ENCODE data around the gene DLG2. TPM values are rescaled to one million over a fixed set of nuclear protein-coding genes. Genes with fewer than 3 reads are reported as not detected.
"Not testable (repeated sequence)": the region's sequence is repeated elsewhere in the genome, so short reads cannot be mapped to it uniquely, and the experiment has no call there.

DLG2 gene
- total RNA-seq, 1 donor from 2014 or later, result 13.7 TPM

- no peak for DNase-seq
Observed at GRCh38 chr11:84829162-84829561, 798.0 kb downstream of the DLG2 start.

DNA sequence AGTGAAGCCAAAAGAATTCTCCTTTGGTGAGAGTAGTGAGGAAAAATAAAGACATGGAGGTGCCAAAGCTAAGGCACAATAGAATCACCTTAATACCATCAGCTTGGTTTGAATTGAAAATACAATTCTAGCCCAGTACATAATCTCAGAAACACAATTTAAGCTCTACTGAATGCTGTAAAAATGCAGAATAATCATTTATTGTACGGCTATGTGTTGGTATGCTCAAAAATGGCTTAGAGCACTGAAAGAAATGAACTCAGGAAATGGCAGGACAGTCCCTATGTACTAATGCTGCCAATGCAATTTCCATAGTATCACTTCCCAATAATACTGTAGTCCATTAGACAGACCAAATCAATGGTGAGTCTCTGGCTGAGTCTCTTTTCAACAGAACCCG, 798.5 kb downstream of the DLG2 start:
- DNase-seq, result no peak

DNA sequence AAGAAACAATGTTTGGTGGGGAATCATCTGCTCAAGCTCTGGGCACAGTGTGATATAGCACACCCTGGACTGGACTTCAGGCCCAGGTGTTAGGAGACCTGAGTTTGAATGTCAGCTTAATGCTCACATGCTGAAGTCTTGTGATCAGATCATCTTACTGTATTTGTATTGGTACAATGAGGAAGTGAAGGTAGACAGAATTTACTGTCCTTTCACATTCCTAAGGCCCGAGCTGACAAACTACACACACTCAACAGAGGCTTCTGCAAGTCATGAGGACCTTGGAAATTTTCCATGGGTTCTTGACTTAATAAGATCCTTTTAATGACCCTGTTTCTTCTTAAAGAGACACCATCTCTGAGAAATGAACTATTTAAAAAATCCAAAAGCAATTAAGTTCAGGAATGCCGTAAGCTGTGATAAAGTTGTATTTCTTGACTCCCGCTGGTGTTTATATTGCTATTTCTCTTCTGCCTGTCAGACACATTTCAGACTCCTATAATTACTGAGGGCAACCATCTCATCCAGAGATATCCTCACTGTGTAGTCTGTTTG, 802.0 kb downstream of the DLG2 start:
- DNase-seq, result no peak

- DNase-seq, result no peak
Observed at GRCh38 chr11:84824624-84825023, 802.5 kb downstream of the DLG2 start.

GRCh38 chr11:84819537-84819936, 807.6 kb downstream of the DLG2 start:
- DNase-seq, result no peak

DNA sequence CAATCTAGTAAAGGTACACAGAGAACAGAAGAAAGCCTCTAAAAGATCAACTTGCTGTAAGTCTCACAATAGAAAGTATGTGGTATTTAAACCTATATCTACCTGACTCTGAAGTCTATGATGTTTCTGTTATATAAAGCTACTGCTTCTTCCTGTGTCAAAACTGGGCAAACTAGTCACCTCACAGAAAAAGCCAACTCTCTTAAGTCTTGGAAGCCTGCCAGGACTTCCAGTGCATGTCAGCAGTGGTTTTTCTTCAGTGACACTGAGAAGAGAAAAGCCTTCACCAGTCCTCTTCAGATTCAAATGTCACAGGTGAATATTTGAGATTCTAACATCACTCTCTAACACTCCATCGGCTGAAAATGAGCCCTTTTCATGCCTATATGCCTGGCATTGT, 808.0 kb downstream of the DLG2 start:
- DNase-seq, result no peak

- no peak for DNase-seq
Observed at GRCh38 chr11:84817998-84818397, 809.1 kb downstream of the DLG2 start.

DNA sequence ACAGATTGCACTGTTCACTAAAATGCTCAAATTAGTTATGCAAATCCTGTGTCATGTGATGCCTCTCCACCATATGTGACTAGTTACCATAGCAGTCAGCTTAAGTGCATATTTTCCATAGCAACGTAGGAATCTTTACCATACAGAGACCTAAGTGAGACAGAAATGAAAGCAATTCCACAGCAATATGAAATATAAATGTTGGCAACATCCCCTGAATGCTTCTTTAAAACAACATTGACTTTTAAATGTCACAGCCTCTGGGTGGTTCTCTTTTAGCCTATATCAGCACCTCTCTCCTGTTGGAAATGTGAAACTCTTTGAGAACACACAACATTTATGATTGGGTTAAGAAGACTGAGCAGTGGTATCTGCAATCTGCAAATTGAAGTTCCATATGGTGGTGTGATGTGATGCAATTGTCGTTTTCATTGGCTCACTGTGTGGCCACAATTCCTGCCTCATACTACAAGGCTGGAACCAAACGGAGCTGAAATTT, 814.6 kb downstream of the DLG2 start:
- DNase-seq, result peak; percentile 86

GRCh38 chr11:84806354-84806753, 820.8 kb downstream of the DLG2 start:
- no peak for DNase-seq

DNA sequence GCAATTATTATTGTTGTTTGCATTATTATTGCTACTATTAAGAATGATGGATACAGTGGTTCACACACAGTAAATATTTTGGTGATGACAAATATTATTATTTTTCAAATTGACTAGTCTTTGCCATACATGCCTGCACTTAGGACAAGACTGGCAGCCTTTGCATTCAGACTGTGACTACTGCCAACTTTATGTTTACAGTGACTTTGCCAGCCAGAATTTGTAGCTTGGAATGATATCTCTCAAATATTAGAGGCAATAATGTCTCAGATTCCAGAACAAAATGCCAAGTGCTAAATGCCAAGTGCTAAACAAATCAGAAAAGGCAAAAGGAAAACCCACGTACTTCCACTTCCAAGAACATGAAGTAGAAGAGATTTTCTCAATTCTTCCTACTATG, 823.1 kb downstream of the DLG2 start:
- no peak for DNase-seq

GRCh38 chr11:84800755-84801346, 826.3 kb downstream of the DLG2 start:
- DNase-seq, result peak; percentile 33

GRCh38 chr11:84799112-84799511, 828.0 kb downstream of the DLG2 start:
- no peak for DNase-seq

GRCh38 chr11:84795698-84796097, 831.4 kb downstream of the DLG2 start:
- DNase-seq, result no peak

GRCh38 chr11:84794663-84795443, 832.3 kb downstream of the DLG2 start:
- DNase-seq, result no peak

GRCh38 chr11:84793318-84793717, 833.8 kb downstream of the DLG2 start:
- no peak for DNase-seq

DNA sequence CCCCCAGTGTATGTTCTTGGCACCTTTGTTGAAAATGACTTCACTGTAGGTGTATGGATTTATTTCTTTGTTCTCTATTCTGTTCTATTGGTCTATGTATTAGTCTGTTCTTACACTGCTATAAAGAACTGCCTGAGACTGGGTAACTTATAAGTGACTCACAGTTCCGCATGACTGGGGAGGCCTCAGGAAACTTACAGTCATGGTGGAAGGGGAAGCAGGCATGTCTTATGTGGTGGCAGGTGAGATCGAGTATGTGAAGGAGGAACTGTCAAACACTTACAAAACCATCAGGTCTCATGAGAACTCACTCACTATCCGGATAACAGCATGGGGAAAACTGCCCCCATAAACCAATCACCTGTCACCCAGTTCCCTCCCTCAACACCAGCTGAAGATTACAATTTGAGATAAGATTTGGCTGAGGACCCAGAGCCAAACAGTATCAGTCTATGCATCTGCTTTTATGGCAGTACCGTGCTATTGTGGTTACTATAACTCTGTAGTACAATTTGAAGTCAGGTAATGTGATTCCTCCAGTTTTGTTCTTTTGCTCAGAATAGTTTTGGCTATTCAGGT, 836.2 kb downstream of the DLG2 start:
- DNase-seq, result no peak

DNA sequence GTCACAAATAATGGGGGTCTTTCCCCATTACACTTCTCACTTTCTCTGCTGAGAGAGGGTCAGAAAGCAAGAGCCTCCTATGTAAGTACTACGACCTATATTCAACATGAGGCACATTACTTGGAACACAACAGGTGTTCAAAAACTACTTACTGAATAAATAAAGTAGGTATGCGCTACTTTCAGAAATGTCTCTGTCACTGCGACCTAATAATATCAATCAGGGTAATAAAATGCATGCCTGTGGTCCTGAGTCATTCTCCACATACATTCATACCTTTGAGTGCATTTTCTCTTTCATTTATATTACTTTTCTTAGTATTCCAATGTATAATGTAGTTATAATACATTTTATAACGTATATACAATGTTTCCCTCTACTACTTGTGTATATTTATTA, 838.9 kb downstream of the DLG2 start:
- no peak for DNase-seq

- not testable (repeated sequence) for DNase-seq
Observed at GRCh38 chr11:84784158-84784557, 843.0 kb downstream of the DLG2 start.

DNA sequence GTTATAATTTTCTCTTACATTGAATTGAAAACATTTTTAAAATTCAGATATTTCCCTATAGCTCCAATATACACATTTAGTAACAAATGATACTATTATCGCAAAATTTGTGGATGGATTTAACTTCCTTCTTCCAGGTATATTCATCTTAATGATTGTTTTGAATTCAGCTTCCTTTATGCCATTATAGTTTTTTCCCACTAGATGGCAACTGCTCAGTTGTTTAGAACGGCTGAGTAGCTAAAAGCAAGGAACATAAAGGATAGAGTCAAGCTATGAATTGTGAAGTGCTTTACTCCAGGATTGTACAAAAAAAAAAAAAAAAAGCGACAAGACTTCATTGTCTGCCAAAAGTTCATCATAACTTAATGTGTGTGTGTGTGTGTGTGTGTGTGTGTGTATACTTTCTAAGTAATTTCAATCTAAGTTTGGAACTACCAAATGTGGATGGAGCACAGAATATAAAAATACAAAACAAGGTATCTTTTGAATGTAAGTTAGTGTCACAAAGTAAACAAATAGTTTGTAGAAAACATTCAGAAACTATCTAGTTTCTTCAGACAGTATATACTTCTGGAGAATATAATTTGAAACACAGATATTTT, 846.4 kb downstream of the DLG2 start:
- no peak for DNase-seq

DNA sequence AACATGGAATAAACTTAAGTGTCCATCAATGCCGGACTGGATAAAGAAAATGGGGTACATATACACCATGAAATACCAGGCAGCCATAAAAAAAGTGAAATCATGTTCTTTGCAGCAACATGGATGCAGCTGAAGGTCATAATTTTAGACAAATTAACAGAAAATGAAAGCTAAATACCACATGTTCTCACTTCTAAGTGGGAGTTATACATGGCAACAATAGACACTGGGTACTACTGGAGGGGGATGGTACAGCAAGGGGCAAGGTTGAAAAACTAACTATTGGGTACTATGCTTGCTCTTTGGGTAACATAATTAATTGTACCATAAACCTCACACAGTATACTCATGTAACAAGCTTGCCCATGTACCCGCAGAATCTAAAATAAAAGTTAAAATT, 851.6 kb downstream of the DLG2 start:
- no peak for DNase-seq

GRCh38 chr11:84763931-84764330, 863.2 kb downstream of the DLG2 start:
- DNase-seq, result no peak

- DNase-seq, result no peak
Observed at GRCh38 chr11:84757711-84758110, 869.4 kb downstream of the DLG2 start.

DNA sequence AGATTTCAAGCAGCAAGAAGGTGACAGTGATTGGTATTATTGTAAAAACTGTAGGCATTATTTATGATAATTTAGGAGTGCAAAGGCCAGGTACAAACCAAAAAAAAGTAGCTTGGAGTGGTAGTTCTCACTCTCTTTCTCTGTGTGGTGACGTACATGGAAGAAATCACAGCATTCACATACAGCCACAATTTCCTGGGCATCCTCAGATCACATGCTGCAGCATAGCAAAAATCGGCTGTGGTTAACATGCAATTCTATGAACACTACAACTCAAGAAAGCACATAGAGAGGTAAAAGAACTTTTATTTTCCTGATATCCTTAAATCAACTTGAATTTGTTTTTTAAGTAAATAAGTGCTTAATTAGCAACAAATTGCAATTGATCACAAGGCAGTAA, 875.8 kb downstream of the DLG2 start:
- DNase-seq, result no peak
